A673 (cell line): ENCODE measurements around the gene SYVN1.

Experiments used
- CTCF ChIP-seq: fragments of 300-800, 200-600 bp; sonication (generic); conservative IDR thresholded peaks from 2 replicates; pipeline ENCODE4 v1.5.1; 2017; ENCODE audit warnings: low read depth, mild to moderate bottlenecking, antibody characterized with exemption, low read length, moderate library complexity, mixed read lengths
- EZH2 ChIP-seq: fragments of 200-600 bp; sonication (generic); IDR thresholded peaks from 2 replicates; pipeline ENCODE4 v1.6.1; 2017; ENCODE audit warnings: borderline replicate concordance, low read depth, mild to moderate bottlenecking, mixed read lengths, antibody characterized with exemption, low read length; ENCODE audit not compliant: poor library complexity, severe bottlenecking

- no peak for TF ChIP-seq CTCF
- TF ChIP-seq EZH2 = no peak
These were observed 4.5 kb downstream of the SYVN1 start for GRCh38 chr11:65129649-65130441.
